ENCODE measurements around the gene RNLS.

The RNLS gene

GRCh38 chr10:88245974-88246511 lies 337.1 kb downstream of the RNLS start:
- no peak overlapping the region for H3K9ac ChIP-seq (ENCODE audit: low read length)
- H3K79me2 ChIP-seq (ENCODE audit: insufficient read depth, low read length): no peaks in the 10 kb centered on the region
- H2AFZ ChIP-seq (ENCODE audit: low read depth, low read length, severe bottlenecking): no peak overlapping the region
- H3K4me3 ChIP-seq (ENCODE audit: insufficient read depth, low read length, poor library complexity, severe bottlenecking): no peak overlapping the region
- H3K9me2 ChIP-seq (replicated peaks; ENCODE audit: insufficient read depth, low read length): no peaks in the 10 kb centered on the region
- H4K20me1 ChIP-seq (ENCODE audit: low read depth, low read length): no peaks in the 10 kb centered on the region
- no peak for TF ChIP-seq CTCF (IDR thresholded peaks at IDR 0.05; ENCODE audit: insufficient read depth, low read length, poor library complexity, severe bottlenecking)
- TF ChIP-seq EZH2phosphoT487 (conservative IDR thresholded peaks at IDR 0.05; ENCODE audit: low read length): no peak
- H3K27me3 ChIP-seq (ENCODE audit: low read length): no peaks in the 10 kb centered on the region
- H3K27ac ChIP-seq (ENCODE audit: low read depth, low read length): no peak overlapping the region
- H3F3A ChIP-seq (ENCODE audit: insufficient read depth): no peaks in the 10 kb centered on the region
- H3K9me3 ChIP-seq (ENCODE audit: insufficient read depth, low read length): no peaks in the 10 kb centered on the region
- H3K36me3 ChIP-seq (ENCODE audit: low read length): no peaks in the 10 kb centered on the region
- H3K4me2 ChIP-seq (ENCODE audit: low read depth, low read length, poor library complexity, severe bottlenecking): no peak overlapping the region

- TF ChIP-seq EZH2phosphoT487 (conservative IDR thresholded peaks at IDR 0.05; ENCODE audit: low read length): no peak
- TF ChIP-seq CTCF (IDR thresholded peaks at IDR 0.05; ENCODE audit: insufficient read depth, low read length, poor library complexity, severe bottlenecking): no peak
- Histone ChIP-seq H3K9me2 (replicated peaks; ENCODE audit: insufficient read depth, low read length) (no peaks in the 10 kb centered on the region), H3K9me3 (ENCODE audit: insufficient read depth, low read length) (no peaks in the 10 kb centered on the region), H3K27ac (ENCODE audit: low read depth, low read length) (no peak overlapping the region), H2AFZ (ENCODE audit: low read depth, low read length, severe bottlenecking) (no peak overlapping the region), H3K4me2 (ENCODE audit: low read depth, low read length, poor library complexity, severe bottlenecking) (no peak overlapping the region), H3K4me3 (ENCODE audit: insufficient read depth, low read length, poor library complexity, severe bottlenecking) (no peak overlapping the region), H3F3A (ENCODE audit: insufficient read depth) (no peaks in the 10 kb centered on the region), H3K27me3 (ENCODE audit: low read length) (no peaks in the 10 kb centered on the region), H3K9ac (ENCODE audit: low read length) (no peak overlapping the region), H4K20me1 (ENCODE audit: low read depth, low read length) (no peaks in the 10 kb centered on the region), H3K79me2 (ENCODE audit: insufficient read depth, low read length) (no peaks in the 10 kb centered on the region), H3K36me3 (ENCODE audit: low read length) (no peaks in the 10 kb centered on the region)
Measured at GRCh38 chr10:88244781-88245625, 338.1 kb downstream of the RNLS start.

DNA sequence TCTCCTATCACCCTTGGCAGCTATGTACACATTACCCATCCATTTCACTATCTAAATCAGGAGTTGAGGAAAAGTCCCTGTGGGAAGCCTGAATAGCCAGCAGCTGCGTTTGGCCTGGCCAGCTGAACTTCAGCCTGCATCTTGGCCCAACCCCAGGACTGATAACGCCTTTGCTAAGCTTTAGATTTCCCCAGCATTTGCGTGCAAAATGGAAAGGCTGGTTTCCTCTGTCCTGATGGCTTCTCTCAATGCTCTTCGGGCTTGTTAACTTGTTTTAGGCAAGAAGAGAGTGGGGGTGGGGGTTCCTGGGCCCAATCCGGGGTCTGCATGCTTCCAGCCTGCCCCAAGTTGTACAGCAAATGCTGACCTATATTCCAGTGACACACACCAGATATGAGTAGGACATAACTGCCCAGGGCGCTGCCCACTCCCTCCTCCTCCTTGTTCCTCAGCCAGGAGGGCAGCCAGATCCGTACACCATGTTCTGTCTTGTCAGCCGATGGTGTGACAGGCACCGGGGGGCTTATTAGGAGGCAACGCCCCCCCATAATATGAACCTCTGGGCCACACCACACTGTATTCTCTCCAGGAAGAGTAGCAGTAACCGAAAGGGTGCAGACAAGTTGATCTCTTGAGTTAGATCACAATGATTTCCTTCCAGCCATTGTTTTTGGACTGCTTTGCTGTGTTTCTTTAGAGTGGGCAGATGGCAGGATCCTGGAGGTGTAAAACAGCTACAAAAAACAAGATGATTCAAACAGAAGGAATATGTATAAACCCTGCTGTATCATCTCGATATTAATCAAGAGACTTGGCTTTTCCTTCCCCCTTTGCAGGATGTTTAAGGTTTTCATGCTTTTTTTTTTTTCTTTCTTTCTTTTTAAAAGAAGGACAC lies 339.0 kb downstream of the RNLS start:
- H3K27me3 ChIP-seq (ENCODE audit: low read length): no peaks in the 10 kb centered on the region
- H3K36me3 ChIP-seq (ENCODE audit: low read length): no peaks in the 10 kb centered on the region
- no peaks in the 10 kb centered on the region for H3F3A ChIP-seq (ENCODE audit: insufficient read depth)
- no peak overlapping the region for H3K27ac ChIP-seq (ENCODE audit: low read depth, low read length)
- H3K4me2 ChIP-seq (ENCODE audit: low read depth, low read length, poor library complexity, severe bottlenecking): no peak overlapping the region
- no peak overlapping the region for H3K9ac ChIP-seq (ENCODE audit: low read length)
- no peaks in the 10 kb centered on the region for H3K79me2 ChIP-seq (ENCODE audit: insufficient read depth, low read length)
- no peaks in the 10 kb centered on the region for H3K9me2 ChIP-seq (replicated peaks; ENCODE audit: insufficient read depth, low read length)
- TF ChIP-seq EZH2phosphoT487 (conservative IDR thresholded peaks at IDR 0.05; ENCODE audit: low read length) (no peak), CTCF (IDR thresholded peaks at IDR 0.05; ENCODE audit: insufficient read depth, low read length, poor library complexity, severe bottlenecking) (no peak)
- H4K20me1 ChIP-seq (ENCODE audit: low read depth, low read length): no peaks in the 10 kb centered on the region
- H2AFZ ChIP-seq (ENCODE audit: low read depth, low read length, severe bottlenecking): no peak overlapping the region
- no peaks in the 10 kb centered on the region for H3K9me3 ChIP-seq (ENCODE audit: insufficient read depth, low read length)
- no peak overlapping the region for H3K4me3 ChIP-seq (ENCODE audit: insufficient read depth, low read length, poor library complexity, severe bottlenecking)
